Measurements from ENCODE around the gene E2F2.
A peak's percentile ranks its signal among the peaks of the same experiment; 100 is the strongest.

E2F2 gene

GRCh38 chr1:23558140-23558871, 27.3 kb upstream of the E2F2 start:
- TF ChIP-seq, protein P1, sequence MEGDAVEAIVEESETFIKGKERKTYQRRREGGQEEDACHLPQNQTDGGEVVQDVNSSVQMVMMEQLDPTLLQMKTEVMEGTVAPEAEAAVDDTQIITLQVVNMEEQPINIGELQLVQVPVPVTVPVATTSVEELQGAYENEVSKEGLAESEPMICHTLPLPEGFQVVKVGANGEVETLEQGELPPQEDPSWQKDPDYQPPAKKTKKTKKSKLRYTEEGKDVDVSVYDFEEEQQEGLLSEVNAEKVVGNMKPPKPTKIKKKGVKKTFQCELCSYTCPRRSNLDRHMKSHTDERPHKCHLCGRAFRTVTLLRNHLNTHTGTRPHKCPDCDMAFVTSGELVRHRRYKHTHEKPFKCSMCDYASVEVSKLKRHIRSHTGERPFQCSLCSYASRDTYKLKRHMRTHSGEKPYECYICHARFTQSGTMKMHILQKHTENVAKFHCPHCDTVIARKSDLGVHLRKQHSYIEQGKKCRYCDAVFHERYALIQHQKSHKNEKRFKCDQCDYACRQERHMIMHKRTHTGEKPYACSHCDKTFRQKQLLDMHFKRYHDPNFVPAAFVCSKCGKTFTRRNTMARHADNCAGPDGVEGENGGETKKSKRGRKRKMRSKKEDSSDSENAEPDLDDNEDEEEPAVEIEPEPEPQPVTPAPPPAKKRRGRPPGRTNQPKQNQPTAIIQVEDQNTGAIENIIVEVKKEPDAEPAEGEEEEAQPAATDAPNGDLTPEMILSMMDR (IDR thresholded peaks at IDR 0.05; ENCODE audit: low read depth, low read length, missing control alignments): no peak
- no peak for DNase-seq (ENCODE audit: low read depth)
- H3K4me3 ChIP-seq (ENCODE audit: low read depth, low read length): peak overlapping the region; percentile 84

- DNase-seq (ENCODE audit: low read depth): no peak
- peak overlapping the region; percentile 84 for H3K4me3 ChIP-seq (ENCODE audit: low read depth, low read length)
- TF ChIP-seq, protein P1 (IDR thresholded peaks at IDR 0.05; ENCODE audit: low read depth, low read length, missing control alignments): no peak
These were observed 26.6 kb upstream of the E2F2 start for GRCh38 chr1:23557471-23558124.

- peak overlapping the region; percentile 84 for H3K4me3 ChIP-seq (ENCODE audit: low read depth, low read length)
- TF ChIP-seq, protein P1 (IDR thresholded peaks at IDR 0.05; ENCODE audit: low read depth, low read length, missing control alignments): no peak
- DNase-seq (ENCODE audit: low read depth): no peak
These were observed 25.8 kb upstream of the E2F2 start for GRCh38 chr1:23556635-23557470.

GRCh38 chr1:23555986-23556634, 25.1 kb upstream of the E2F2 start:
- no peak overlapping the region for H3K4me3 ChIP-seq (ENCODE audit: low read depth, low read length)
- no peak for DNase-seq (ENCODE audit: low read depth)
- TF ChIP-seq, protein P1 (IDR thresholded peaks at IDR 0.05; ENCODE audit: low read depth, low read length, missing control alignments): no peak

DNA sequence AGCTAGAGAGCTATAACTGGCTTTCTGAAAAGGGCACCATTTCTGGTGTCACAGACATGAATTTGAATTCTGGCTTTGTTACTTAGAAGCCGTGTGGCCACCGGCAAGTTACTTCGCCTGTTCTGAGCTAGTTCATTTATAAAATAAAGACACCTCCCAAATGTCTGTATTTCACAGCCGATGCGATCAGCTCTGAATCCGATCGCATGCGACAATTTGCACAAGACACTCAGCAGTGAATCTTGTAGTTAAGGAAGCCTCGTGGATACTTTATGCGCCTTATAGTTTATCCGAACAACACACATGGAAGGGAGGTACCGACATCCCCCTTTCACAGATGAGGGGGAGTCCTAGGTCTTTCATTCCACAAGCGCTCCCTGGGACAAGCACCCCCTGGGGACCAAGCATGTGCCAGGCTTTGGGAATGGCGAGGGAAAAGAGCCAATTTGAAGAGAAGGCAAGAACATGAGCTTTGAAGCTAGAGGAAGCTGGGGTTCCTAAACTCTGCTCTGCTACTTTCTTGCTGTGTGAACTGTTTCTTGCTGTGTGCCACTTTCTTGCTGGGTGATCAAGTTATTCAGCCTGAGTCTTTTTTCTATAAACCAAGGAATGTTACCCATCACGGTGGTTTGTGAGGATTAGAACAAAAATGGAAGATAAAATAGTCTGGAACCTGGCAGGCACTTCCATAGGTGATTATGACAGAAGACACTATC, 24.4 kb upstream of the E2F2 start:
- TF ChIP-seq, protein P1 (IDR thresholded peaks at IDR 0.05; ENCODE audit: low read depth, low read length, missing control alignments): no peak
- DNase-seq (ENCODE audit: low read depth): no peak
- peak overlapping the region; percentile 53 for H3K4me3 ChIP-seq (ENCODE audit: low read depth, low read length)
